GM12878 (cell line): ENCODE data around the gene SRC. TPM values are rescaled to one million over a fixed set of nuclear protein-coding genes. Genes with fewer than 3 reads are reported as not detected.

Source experiments
- ATAC-seq: fragments of 200-7000 bp; cut with Tn5 transposase; 3 replicates; pipeline ENCODE4 v1.9.1; 2020; ENCODE audit warnings: mild to moderate bottlenecking, moderate library complexity
- BruUV-seq: library from RNA; stranded (reverse); fragments of 400-500 nt; replicated peaks from 2 replicates; lab custom pipeline; 2021; lab: Mats Ljungman, UMichigan
- CTCF ChIA-PET: fragments of 300-600 bp; sonication (Branson Sonifier 250); formaldehyde crosslinking; extraction: SDS; loops from one replicate; lab custom pipeline; 2021; ENCODE audit warnings: inconsistent platforms; lab: Yijun Ruan, JAX
- POLR2A ChIA-PET: fragments of 350-600 bp; formaldehyde crosslinking; extraction: SDS; loops from one replicate; lab custom pipeline; 2021; ENCODE audit warnings: inconsistent platforms; lab: Charles Lee
- RAD21 ChIA-PET: fragments of 300-600 bp; sonication (Branson Sonifier 250); formaldehyde crosslinking; loops from one replicate; lab custom pipeline; 2023; ENCODE audit warnings: antibody characterized with exemption; ENCODE audit not compliant: unreplicated experiment; lab: Charles Lee
- SMC1A ChIA-PET: fragments of 300-600 bp; sonication (Branson Sonifier 250); formaldehyde crosslinking; loops from one replicate; lab custom pipeline; 2023; ENCODE audit not compliant: unreplicated experiment, uncharacterized antibody; lab: Charles Lee
- DNase-seq: peaks from one replicate; pipeline ENCODE4 v3.0.0-alpha.2; 2011; ENCODE audit warnings: low read depth, low spot score
- FAIRE-seq: peaks from 3 replicates; lab custom pipeline; 2011; peaks lifted over from hg19 to GRCh38; lab: Jason Lieb, UNC
- H2AFZ ChIP-seq: 2 replicates; pipeline ENCODE4 v1.6.0; 2011; ENCODE audit warnings: low read depth, low read length, control low read depth; ENCODE audit not compliant: control insufficient read depth
- H3K27ac ChIP-seq: 2 replicates; pipeline ENCODE4 v1.5.1; 2011; ENCODE audit warnings: control low read depth; ENCODE audit not compliant: control insufficient read depth, insufficient read depth
- H3K27me3 ChIP-seq, 2 experiments: replicated peaks in 1 of 2; 2 replicates each; pipeline versions ENCODE4 v1.6.0 to v1.6.1; 2011; ENCODE audit warnings: low read length in 1 of 2; ENCODE audit not compliant: control insufficient read depth in 2 of 2, insufficient read depth in 2 of 2
- H3K36me3 ChIP-seq, 2 experiments: 2 replicates each; pipeline ENCODE4 v1.5.1; 2011; ENCODE audit warnings: low read length in 1 of 2; ENCODE audit not compliant: control insufficient read depth in 2 of 2, insufficient read depth in 2 of 2
- H3K4me1 ChIP-seq: 2 replicates; pipeline ENCODE4 v1.6.1; 2011; ENCODE audit warnings: mild to moderate bottlenecking, low read length, moderate library complexity, mixed read lengths; ENCODE audit not compliant: control insufficient read depth, insufficient read depth
- H3K4me2 ChIP-seq: 2 replicates; pipeline ENCODE4 v1.6.0; 2011; ENCODE audit warnings: control low read depth; ENCODE audit not compliant: control insufficient read depth, insufficient read depth
- H3K4me3 ChIP-seq: fragments of 200-600 bp; sonication (generic); 2 replicates; pipeline ENCODE4 v1.5.1; 2016
- H3K79me2 ChIP-seq: 2 replicates; pipeline ENCODE4 v1.6.0; 2011; ENCODE audit warnings: low read length; ENCODE audit not compliant: control insufficient read depth, insufficient read depth
- H3K9ac ChIP-seq: 2 replicates; pipeline ENCODE4 v1.8.0; 2011; ENCODE audit warnings: low read length, control low read depth, mixed read lengths; ENCODE audit not compliant: control insufficient read depth, insufficient read depth
- H3K9me3 ChIP-seq: replicated peaks from 3 replicates; pipeline ENCODE4 v1.5.1; 2011; ENCODE audit warnings: mild to moderate bottlenecking, low read length; ENCODE audit not compliant: control insufficient read depth, insufficient read depth
- H4K20me1 ChIP-seq: 2 replicates; pipeline ENCODE4 v1.6.0; 2011; ENCODE audit not compliant: control insufficient read depth, insufficient read depth
- ATF7 ChIP-seq: fragments of 450-650 bp; IDR thresholded peaks from 2 replicates; pipeline ENCODE4 v1.6.1; 2016; ENCODE audit warnings: low read depth, mild to moderate bottlenecking
- CBFB ChIP-seq: IDR thresholded peaks from 2 replicates; pipeline ENCODE4 v1.6.1; 2016; ENCODE audit warnings: antibody characterized with exemption, low read depth
- ETV6 ChIP-seq, 2 experiments: fragments of 450-650 bp in 1 of 2; IDR thresholded peaks in 1 of 2; conservative IDR thresholded peaks in 1 of 2; 2 replicates each; pipeline ENCODE4 v1.6.1; 2014; ENCODE audit warnings: antibody characterized with exemption in 1 of 2, borderline replicate concordance in 1 of 2, low read depth in 1 of 2, mild to moderate bottlenecking in 1 of 2, moderate library complexity in 1 of 2
- IKZF2 ChIP-seq, 2 experiments: fragments of 450-650 bp; IDR thresholded peaks; 2 replicates each; pipeline ENCODE4 v1.6.1; 2017; ENCODE audit warnings: mild to moderate bottlenecking in 2 of 2, moderate library complexity in 2 of 2
- NFYA ChIP-seq: IDR thresholded peaks from 2 replicates; pipeline ENCODE4 v1.6.1; 2011; ENCODE audit warnings: low read depth, mild to moderate bottlenecking, low read length, improper control_type of control experiment, borderline replicate concordance
- PKNOX1 ChIP-seq: fragments of 450-650 bp; IDR thresholded peaks from 2 replicates; pipeline ENCODE4 v1.6.1; 2016; ENCODE audit warnings: mild to moderate bottlenecking
- POLR2A ChIP-seq: IDR thresholded peaks from 2 replicates; pipeline ENCODE4 v1.6.1; 2011; ENCODE audit warnings: low read depth, mild to moderate bottlenecking, low read length
- POLR2AphosphoS5 ChIP-seq: IDR thresholded peaks from 2 replicates; pipeline ENCODE4 v1.6.1; 2011; ENCODE audit warnings: mild to moderate bottlenecking, low read length, inconsistent platforms
- POU2F2 ChIP-seq: IDR thresholded peaks from 3 replicates; pipeline ENCODE4 v1.6.1; 2011; ENCODE audit warnings: low read depth, mild to moderate bottlenecking, low read length, borderline replicate concordance
- RBBP5 ChIP-seq: fragments of 200-600 bp; sonication (generic); conservative IDR thresholded peaks from 2 replicates; pipeline ENCODE4 v1.6.1; 2016
- SRF ChIP-seq, 2 experiments: IDR thresholded peaks; 2 replicates each; pipeline ENCODE4 v1.6.1; 2011; ENCODE audit warnings: low read depth in 2 of 2, low read length in 2 of 2, mild to moderate bottlenecking in 1 of 2, moderate library complexity in 1 of 2
- TBL1XR1 ChIP-seq: IDR thresholded peaks from 2 replicates; pipeline ENCODE4 v1.6.1; 2012; ENCODE audit warnings: low read depth, low read length, improper control_type of control experiment
- TCF12 ChIP-seq: IDR thresholded peaks from 2 replicates; pipeline ENCODE4 v1.6.1; 2011; ENCODE audit warnings: low read depth, mild to moderate bottlenecking, low read length
- TCF3 ChIP-seq: IDR thresholded peaks from 2 replicates; pipeline ENCODE4 v1.6.1; 2012; ENCODE audit warnings: low read depth, mild to moderate bottlenecking, low read length, borderline replicate concordance; ENCODE audit not compliant: insufficient read depth
- USF1 ChIP-seq: IDR thresholded peaks from 2 replicates; pipeline ENCODE4 v1.6.1; 2011; ENCODE audit warnings: borderline replicate concordance, low read depth, mild to moderate bottlenecking, moderate library complexity, mixed read lengths, low read length; ENCODE audit not compliant: insufficient read depth; ENCODE audit errors: extremely low read length
- WGBS: methylation state at CpG from one replicate; pipeline ENCODE4 v1.1.6; 2016; ENCODE audit warnings: low lambda C conversion rate; ENCODE audit not compliant: insufficient replicate concordance, insufficient coverage; ENCODE audit errors: missing lambda C conversion rate; 5-methylcytosine and 5-hydroxymethylcytosine counted together
- in situ Hi-C: fragments of 300-500 bp; cut with MboI; formaldehyde crosslinking; loops from 9 replicates; pipeline ENCODE4 v1.14.3; 2018; ENCODE audit warnings: mixed read lengths
- intact Hi-C: fragments of 100-400 bp; cut with micrococcal nuclease; formaldehyde crosslinking; loops from one replicate; pipeline ENCODE4 v1.14.2; 2022; ENCODE audit not compliant: unreplicated experiment
- polyA plus RNA-seq, 11 experiments: library from polyadenylated mRNA; depleted of rRNA in 4 of 11; unstranded in 6 of 11; stranded (reverse) in 5 of 11; fragments of >200 nt; fragmentation: Nextera tagmentation in 4 of 11; fragmentation: Illumina TruSeq in 1 of 11; extraction: Ambion mirVana in 4 of 11; extraction: Trizol in 1 of 11; gene quantifications; 1 replicate in 1 of 11; 2 replicates in 10 of 11; pipeline versions ENCODE4 v1.2.1 to v1.2.3, GENCODE V29; 2011 to 2016; ENCODE audit warnings: inconsistent platforms in 2 of 11, missing spikeins in 2 of 11, low read depth in 1 of 11
- total RNA-seq, 4 experiments: library from RNA; depleted of rRNA in 3 of 4; stranded (reverse); fragments of >200 nt in 3 of 4; fragmentation: Illumina TruSeq in 1 of 4; extraction: Trizol in 1 of 4; gene quantifications; 2 replicates each; pipeline versions ENCODE4 v1.2.1 to v1.2.3, GENCODE V29; 2013 to 2021
- TF ChIP-seq, protein P1 (sequence below): IDR thresholded peaks from 2 replicates; pipeline ENCODE4 v1.6.1; 2011; ENCODE audit warnings: low read depth, low read length, improper control_type of control experiment, borderline replicate concordance
- TF ChIP-seq, protein P2 (sequence below): fragments of 150-350 bp; IDR thresholded peaks from 2 replicates; pipeline ENCODE4 v1.6.1; 2014; ENCODE audit warnings: mild to moderate bottlenecking, low read depth, low read length

Gene SRC
- total and polyA plus RNA-seq, 10 of the 15 experiments (the other 5 are each of a cell fraction or from before 2014, with no cell fraction given) = 0.60 to 71.3 (median 27.2) TPM

- no TSS peak for BruUV-seq
- TF ChIP-seq USF1 = no peak
- no peak for TF ChIP-seq CBFB
- no peak for TF ChIP-seq RBBP5
- no peak for TF ChIP-seq SRF (IDR thresholded peaks at IDR 0.05; ENCODE audit: low read depth in 2 of 2, low read length in 2 of 2)
- TF ChIP-seq TCF12 = peak; percentile 63; the same call in 1 of the 2 replicates
- TF ChIP-seq, protein P1, sequence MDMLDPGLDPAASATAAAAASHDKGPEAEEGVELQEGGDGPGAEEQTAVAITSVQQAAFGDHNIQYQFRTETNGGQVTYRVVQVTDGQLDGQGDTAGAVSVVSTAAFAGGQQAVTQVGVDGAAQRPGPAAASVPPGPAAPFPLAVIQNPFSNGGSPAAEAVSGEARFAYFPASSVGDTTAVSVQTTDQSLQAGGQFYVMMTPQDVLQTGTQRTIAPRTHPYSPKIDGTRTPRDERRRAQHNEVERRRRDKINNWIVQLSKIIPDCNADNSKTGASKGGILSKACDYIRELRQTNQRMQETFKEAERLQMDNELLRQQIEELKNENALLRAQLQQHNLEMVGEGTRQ = no peak
- TF ChIP-seq TCF3 = peak; percentile 58; the same call in 1 of the 2 replicates
- no peak for TF ChIP-seq NFYA
- TF ChIP-seq ATF7 = peak; percentile 46
- TF ChIP-seq ETV6 (conservative IDR thresholded peaks at IDR 0.05 in 1 of 2, IDR thresholded peaks at IDR 0.05 in 1 of 2; ENCODE audit: borderline replicate concordance in 1 of 2, low read depth in 1 of 2) = peak in 1 of 2 experiments; percentile 41; a peak in 1 of 4 replicates
- peak; percentile 22; the same call in 1 of the 3 replicates for TF ChIP-seq POU2F2
- TF ChIP-seq PKNOX1 = peak; percentile 49; the same call in 1 of the 2 replicates
- TF ChIP-seq IKZF2 (IDR thresholded peaks at IDR 0.05) = peak in 1 of 2 experiments; percentile 39; a peak in 2 of 4 replicates
- TF ChIP-seq, protein P2, sequence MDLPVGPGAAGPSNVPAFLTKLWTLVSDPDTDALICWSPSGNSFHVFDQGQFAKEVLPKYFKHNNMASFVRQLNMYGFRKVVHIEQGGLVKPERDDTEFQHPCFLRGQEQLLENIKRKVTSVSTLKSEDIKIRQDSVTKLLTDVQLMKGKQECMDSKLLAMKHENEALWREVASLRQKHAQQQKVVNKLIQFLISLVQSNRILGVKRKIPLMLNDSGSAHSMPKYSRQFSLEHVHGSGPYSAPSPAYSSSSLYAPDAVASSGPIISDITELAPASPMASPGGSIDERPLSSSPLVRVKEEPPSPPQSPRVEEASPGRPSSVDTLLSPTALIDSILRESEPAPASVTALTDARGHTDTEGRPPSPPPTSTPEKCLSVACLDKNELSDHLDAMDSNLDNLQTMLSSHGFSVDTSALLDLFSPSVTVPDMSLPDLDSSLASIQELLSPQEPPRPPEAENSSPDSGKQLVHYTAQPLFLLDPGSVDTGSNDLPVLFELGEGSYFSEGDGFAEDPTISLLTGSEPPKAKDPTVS = no peak
- TF ChIP-seq TBL1XR1 = no peak
- TF ChIP-seq POLR2A = 0 out of 2 replicates have a peak, but pooled peaks have one; percentile 35
- TF ChIP-seq POLR2AphosphoS5 = 0 out of 2 replicates have a peak, but pooled peaks have one; percentile 18
Observed at GRCh38 chr20:37308086-37309050, 37.6 kb upstream of the SRC start.

More at GRCh38 chr20:37308086-37309050, 37.6 kb upstream of the SRC start:
- Histone ChIP-seq H3K27me3 (no peaks in the 10 kb centered on the region), H3K79me2 (peaks cover 50% of the 10 kb centered on the region), H3K4me2 (peak overlapping the region; percentile 93), H3K9me3 (no peaks in the 10 kb centered on the region), H3K27ac (peak overlapping the region; percentile 93), H2AFZ (no peak overlapping the region), H3K4me3 (no peak overlapping the region), H3K36me3 (peaks cover 24 to 54% of the 10 kb centered on the region in 2 experiments), H3K9ac (peak overlapping the region; percentile 70), H4K20me1 (no peaks in the 10 kb centered on the region), H3K4me1 (peaks cover 36% of the 10 kb centered on the region)
- peak; percentile 84 for DNase-seq
- ChIA-PET CTCF (interaction anchor here (1.0 to 1.7 kb wide), 4 partner anchors 10 to 130 kb away, joined by 3 read pairs; no protein-coding TSS in a partner anchor), POLR2A (interaction anchor here (0.6 to 1.2 kb wide), 5 partner anchors 9 to 29 kb away, joined by 3 to 12 read pairs (median 3); partner anchors contain the start of gene MANBAL), RAD21 (interaction anchor here (0.8 to 1.7 kb wide), 4 partner anchors 19 to 39 kb away, joined by 3 to 4 read pairs (median 4); partner anchors contain the start of gene MANBAL), SMC1A (interaction anchor here (1.1 to 1.5 kb wide), 5 partner anchors 10 to 40 kb away, joined by 3 to 7 read pairs (median 4); partner anchors contain the start of gene MANBAL)
- WGBS = 4% methylated on average over 8 of the region's 8 CpGs
- ATAC-seq = peak; percentile 98
- intact Hi-C loops = loop anchor here (1.0 to 2.0 kb wide), 2 partner anchors 17 to 38 kb away; partner anchors contain the start of gene SRC
- in situ Hi-C loops = no loop called here
- FAIRE-seq = peak; percentile 98
